ENCODE results near the gene LRRC14B. TPM values are rescaled to one million over a fixed set of nuclear protein-coding genes. Genes with fewer than 3 reads are reported as not detected.

Gene LRRC14B
- total RNA-seq, 4 donors from 2014 or later = not detected

- intact Hi-C loops (cut with DNase I) = no loop called here
- Histone ChIP-seq H3K4me3 (no peak overlapping the region), H3K4me1 (peaks cover 0 to under 1% (median 0%) of the 10 kb centered on the region in 3 donors), H3K27me3 (peaks cover 0 to 10% (median 0%) of the 10 kb centered on the region in 4 donors), H3K27ac (no peak overlapping the region), H3K36me3 (no peaks in the 10 kb centered on the region), H3K9me3 (no peaks in the 10 kb centered on the region)
- no peak for DNase-seq
- 83 to 86% methylated on average over 9 to 12 of the region's 16 CpGs for WGBS, 2 donors
- TF ChIP-seq POLR2A (IDR thresholded peaks at IDR 0.05) = no peak
- no peak for TF ChIP-seq CTCF (IDR thresholded peaks at IDR 0.05)
These were observed 16.3 kb upstream of the LRRC14B start for GRCh38 chr5:174876-175465.

- H3K27ac ChIP-seq = no peak overlapping the region
- no peaks in the 10 kb centered on the region for H3K36me3 ChIP-seq
- no peak overlapping the region for H3K4me3 ChIP-seq
- H3K4me1 ChIP-seq = no peaks in the 10 kb centered on the region
- intact Hi-C loops (cut with DNase I) = no loop called here
- WGBS, 2 donors = 73 to 82% methylated on average over 7 to 10 of the region's 11 CpGs
- DNase-seq = no peak
- H3K9me3 ChIP-seq = no peaks in the 10 kb centered on the region
- TF ChIP-seq POLR2A (IDR thresholded peaks at IDR 0.05) (no peak), CTCF (IDR thresholded peaks at IDR 0.05) (no peak)
- peaks cover 0 to 24% (median 0%) of the 10 kb centered on the region in 4 donors for H3K27me3 ChIP-seq
These were observed 14.9 kb upstream of the LRRC14B start for GRCh38 chr5:176296-176823.

GRCh38 chr5:178110-178509 lies 13.2 kb upstream of the LRRC14B start:
- H3K27me3 ChIP-seq = peaks cover 0 to 35% (median 0%) of the 10 kb centered on the region in 4 donors
- no peaks in the 10 kb centered on the region for H3K4me1 ChIP-seq
- H3K9me3 ChIP-seq = no peaks in the 10 kb centered on the region
- H3K27ac ChIP-seq = no peak overlapping the region
- intact Hi-C loops (cut with DNase I) = no loop called here
- no peak for DNase-seq
- TF ChIP-seq POLR2A (IDR thresholded peaks at IDR 0.05) (no peak), CTCF (IDR thresholded peaks at IDR 0.05) (no peak)
- H3K4me3 ChIP-seq = no peak overlapping the region
- 73 to 77% methylated on average over 3 to 5 of the region's 5 CpGs for WGBS, 2 donors
- no peaks in the 10 kb centered on the region for H3K36me3 ChIP-seq

- no peaks in the 10 kb centered on the region for H3K9me3 ChIP-seq
- WGBS, 2 donors = 76 to 79% methylated on average over 8 to 9 of the region's 9 CpGs
- H3K36me3 ChIP-seq = no peaks in the 10 kb centered on the region
- intact Hi-C loops (cut with DNase I) = no loop called here
- no peak overlapping the region for H3K4me3 ChIP-seq
- no peak for TF ChIP-seq POLR2A (IDR thresholded peaks at IDR 0.05)
- H3K4me1 ChIP-seq = no peaks in the 10 kb centered on the region
- peaks cover 0 to 33% (median 0%) of the 10 kb centered on the region in 4 donors for H3K27me3 ChIP-seq
- no peak for DNase-seq
- no peak overlapping the region for H3K27ac ChIP-seq
These were observed 11.9 kb upstream of the LRRC14B start for GRCh38 chr5:179401-179800.

GRCh38 chr5:180286-180918 lies 10.9 kb upstream of the LRRC14B start:
- H3K27me3 ChIP-seq = peaks cover 0 to 38% (median 0%) of the 10 kb centered on the region in 4 donors
- H3K4me1 ChIP-seq = no peaks in the 10 kb centered on the region
- 87 to 94% methylated on average over 3 to 10 of the region's 13 CpGs for WGBS, 2 donors
- DNase-seq = no peak
- no peak overlapping the region for H3K27ac ChIP-seq
- H3K9me3 ChIP-seq = no peaks in the 10 kb centered on the region
- TF ChIP-seq CTCF (IDR thresholded peaks at IDR 0.05) = no peak
- no peak for TF ChIP-seq POLR2A (IDR thresholded peaks at IDR 0.05)
- no peaks in the 10 kb centered on the region for H3K36me3 ChIP-seq
- intact Hi-C loops (cut with DNase I) = no loop called here
- H3K4me3 ChIP-seq = no peak overlapping the region

All from esophagus squamous epithelium (tissue), 5 donors.